Endometrial microvascular endothelial cells (primary cell): ENCODE measurements around the gene THAP8. TPM values are rescaled to one million over a fixed set of nuclear protein-coding genes. Genes with fewer than 3 reads are reported as not detected.

Source experiments
- total RNA-seq: library from RNA; depleted of rRNA; stranded (reverse); fragments of >200 nt; gene quantifications from one replicate; pipeline ENCODE4 v1.2.3, GENCODE V29; 2015; ENCODE audit errors: inconsistent ontology term

The THAP8 gene
- total RNA-seq, 1 donor from 2014 or later, result 5.4 TPM

Other genes with a start within 250 kb of the THAP8 start
- gene PRODH2, start 241.4 kb downstream of the THAP8 start, total RNA-seq, result not detected
- not detected for gene NPHS1, start 201.8 kb downstream of the THAP8 start, total RNA-seq
- not detected for gene KIRREL2, start 197.4 kb downstream of the THAP8 start, total RNA-seq
- 9.4 TPM for gene APLP1, start 185.7 kb downstream of the THAP8 start, total RNA-seq
- 6.6 TPM for gene NFKBID, start 153.7 kb downstream of the THAP8 start, total RNA-seq
- gene HCST, start 151.8 kb downstream of the THAP8 start, total RNA-seq, result not detected
- gene TYROBP, start 146.0 kb downstream of the THAP8 start, total RNA-seq, result not detected
- gene LRFN3, start 117.9 kb downstream of the THAP8 start, total RNA-seq, result 2.5 TPM
- 17.0 TPM for gene SDHAF1, start 59.1 kb downstream of the THAP8 start, total RNA-seq
- not detected for gene SYNE4, start 45.5 kb downstream of the THAP8 start, total RNA-seq
- gene ALKBH6, start 40.1 kb downstream of the THAP8 start, total RNA-seq, result 36.1 TPM
- gene CLIP3, start 21.4 kb downstream of the THAP8 start, total RNA-seq, result 5.9 TPM
- gene WDR62, start 612 bp upstream of the THAP8 start, total RNA-seq, result 11.5 TPM
- gene OVOL3, start 56.9 kb upstream of the THAP8 start, total RNA-seq, result not detected
- gene POLR2I, start 60.6 kb upstream of the THAP8 start, total RNA-seq, result 27.1 TPM
- 235 TPM for gene TBCB, start 61.2 kb upstream of the THAP8 start, total RNA-seq
- 169 TPM for gene CAPNS1, start 85.8 kb upstream of the THAP8 start, total RNA-seq
- gene COX7A1, start 98.2 kb upstream of the THAP8 start, total RNA-seq, result 23.4 TPM
- gene ZNF565, start 160.4 kb upstream of the THAP8 start, total RNA-seq, result 4.9 TPM
- gene ZNF146, start 160.8 kb upstream of the THAP8 start, total RNA-seq, result 60.9 TPM